ENCODE measurements around the gene MBTPS2.

- TF ChIP-seq ZNF384 (IDR thresholded peaks at IDR 0.05) (no peak), LEF1 (IDR thresholded peaks at IDR 0.05; ENCODE audit: borderline replicate concordance) (no peak)
Observed at GRCh38 chrX:21932292-21933002, 93.0 kb downstream of the MBTPS2 start.
